AG04449 (cell line): Measurements from ENCODE around the gene HS3ST4.

Experiments used
- CTCF ChIA-PET: fragments of 350-600 bp; formaldehyde crosslinking; extraction: SDS; loops from one replicate; lab custom pipeline; 2021; ENCODE audit warnings: antibody characterized with exemption; lab: Yijun Ruan, JAX
- POLR2A ChIA-PET: fragments of 400-600, 350-600 bp; formaldehyde crosslinking; extraction: SDS; loops from one replicate; lab custom pipeline; 2020; ENCODE audit warnings: antibody characterized with exemption, inconsistent platforms; lab: Yijun Ruan, JAX
- DNase-seq: peaks from one replicate; pipeline ENCODE4 v3.0.0-alpha.2; 2010; ENCODE audit warnings: low read depth, low spot score
- H3K4me3 ChIP-seq: 2 replicates; pipeline ENCODE4 v1.5.1; 2011; ENCODE audit warnings: low read depth, mild to moderate bottlenecking, control low read depth, low read length
- TF ChIP-seq, protein P1 (sequence below): IDR thresholded peaks from one replicate; pipeline ENCODE4 v1.5.1; 2011; ENCODE audit warnings: mild to moderate bottlenecking, moderate library complexity, low read length, control low read depth, inconsistent platforms; ENCODE audit not compliant: insufficient read depth; ENCODE audit errors: missing control alignments

Gene HS3ST4

DNA sequence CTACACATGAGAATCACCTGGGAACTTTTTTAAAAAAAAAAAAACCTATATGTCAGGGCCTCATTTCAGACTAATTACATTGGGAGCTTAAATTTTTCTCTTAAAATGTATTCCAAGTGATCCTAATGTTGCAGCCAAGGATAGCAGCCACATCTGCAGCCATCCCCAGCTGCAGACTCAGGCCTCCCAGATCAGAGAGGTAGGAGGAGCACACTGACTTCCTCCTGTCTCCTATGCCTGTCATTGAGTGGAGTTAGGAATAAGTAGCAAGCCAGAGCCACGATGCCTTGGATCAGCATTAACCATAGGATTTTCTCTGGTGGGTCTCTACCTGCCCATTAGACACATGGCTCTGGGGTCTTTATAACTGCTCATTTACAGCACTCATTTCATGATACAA, 463.5 kb downstream of the HS3ST4 start:
- H3K4me3 ChIP-seq, result no peak overlapping the region
- POLR2A ChIA-PET, result no interaction called here
- no peak for DNase-seq
- CTCF ChIA-PET, result no interaction called here
- TF ChIP-seq, protein P1, sequence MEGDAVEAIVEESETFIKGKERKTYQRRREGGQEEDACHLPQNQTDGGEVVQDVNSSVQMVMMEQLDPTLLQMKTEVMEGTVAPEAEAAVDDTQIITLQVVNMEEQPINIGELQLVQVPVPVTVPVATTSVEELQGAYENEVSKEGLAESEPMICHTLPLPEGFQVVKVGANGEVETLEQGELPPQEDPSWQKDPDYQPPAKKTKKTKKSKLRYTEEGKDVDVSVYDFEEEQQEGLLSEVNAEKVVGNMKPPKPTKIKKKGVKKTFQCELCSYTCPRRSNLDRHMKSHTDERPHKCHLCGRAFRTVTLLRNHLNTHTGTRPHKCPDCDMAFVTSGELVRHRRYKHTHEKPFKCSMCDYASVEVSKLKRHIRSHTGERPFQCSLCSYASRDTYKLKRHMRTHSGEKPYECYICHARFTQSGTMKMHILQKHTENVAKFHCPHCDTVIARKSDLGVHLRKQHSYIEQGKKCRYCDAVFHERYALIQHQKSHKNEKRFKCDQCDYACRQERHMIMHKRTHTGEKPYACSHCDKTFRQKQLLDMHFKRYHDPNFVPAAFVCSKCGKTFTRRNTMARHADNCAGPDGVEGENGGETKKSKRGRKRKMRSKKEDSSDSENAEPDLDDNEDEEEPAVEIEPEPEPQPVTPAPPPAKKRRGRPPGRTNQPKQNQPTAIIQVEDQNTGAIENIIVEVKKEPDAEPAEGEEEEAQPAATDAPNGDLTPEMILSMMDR, result no peak

DNA sequence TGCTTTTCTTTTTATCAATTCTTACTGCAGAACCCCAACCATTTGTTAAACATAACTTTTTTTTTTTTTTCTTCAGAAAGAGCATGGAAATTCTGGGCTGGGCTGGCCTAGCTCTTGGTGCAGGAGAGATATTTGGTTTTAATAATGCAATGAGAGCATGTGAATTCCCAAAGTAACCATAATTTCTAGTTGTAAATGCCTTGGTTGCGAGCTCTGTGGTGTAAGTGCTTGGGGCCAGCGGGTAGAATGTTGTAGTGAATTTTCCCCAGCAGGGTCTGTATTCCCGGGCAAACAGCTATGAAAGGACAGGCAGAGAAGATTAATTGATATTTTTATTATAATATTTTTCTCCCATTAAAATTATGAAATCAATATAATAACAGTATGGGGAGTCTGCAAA, 465.6 kb downstream of the HS3ST4 start:
- no peak overlapping the region for H3K4me3 ChIP-seq
- no peak for DNase-seq
- TF ChIP-seq, protein P1, result no peak
- POLR2A ChIA-PET, result no interaction called here
- CTCF ChIA-PET, result no interaction called here

DNA sequence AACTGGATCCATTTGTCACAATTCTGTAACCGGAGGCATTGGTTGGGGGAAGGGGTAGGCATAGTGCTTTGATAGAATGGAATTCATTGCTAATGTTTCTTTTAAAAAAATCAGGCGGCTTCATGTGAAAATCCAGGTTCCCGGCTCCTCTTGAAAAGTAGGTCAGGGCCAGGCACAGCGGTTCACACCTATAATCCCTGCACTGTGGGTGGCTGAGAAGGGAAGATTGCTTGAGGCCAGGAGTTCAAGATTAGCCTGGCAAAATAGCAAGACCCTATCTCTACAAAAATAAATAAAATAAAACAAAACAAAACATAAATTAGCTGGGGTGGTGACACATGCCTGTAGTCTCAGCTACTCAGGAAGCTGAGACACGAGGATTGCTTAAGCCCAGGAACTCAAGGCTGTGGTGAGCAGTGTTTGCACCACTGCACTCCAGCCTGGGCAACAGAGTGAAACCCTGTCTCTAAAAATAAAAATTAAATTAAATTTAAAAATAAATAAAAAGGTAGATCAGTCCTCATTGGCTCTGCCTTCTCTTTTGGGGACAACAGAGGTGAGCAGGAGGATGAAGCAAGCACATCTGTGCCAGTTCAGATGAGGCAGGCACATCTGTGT, 466.5 kb downstream of the HS3ST4 start:
- ChIA-PET CTCF (no interaction called here), POLR2A (no interaction called here)
- DNase-seq, result no peak
- TF ChIP-seq, protein P1, result no peak
- H3K4me3 ChIP-seq, result no peak overlapping the region

DNA sequence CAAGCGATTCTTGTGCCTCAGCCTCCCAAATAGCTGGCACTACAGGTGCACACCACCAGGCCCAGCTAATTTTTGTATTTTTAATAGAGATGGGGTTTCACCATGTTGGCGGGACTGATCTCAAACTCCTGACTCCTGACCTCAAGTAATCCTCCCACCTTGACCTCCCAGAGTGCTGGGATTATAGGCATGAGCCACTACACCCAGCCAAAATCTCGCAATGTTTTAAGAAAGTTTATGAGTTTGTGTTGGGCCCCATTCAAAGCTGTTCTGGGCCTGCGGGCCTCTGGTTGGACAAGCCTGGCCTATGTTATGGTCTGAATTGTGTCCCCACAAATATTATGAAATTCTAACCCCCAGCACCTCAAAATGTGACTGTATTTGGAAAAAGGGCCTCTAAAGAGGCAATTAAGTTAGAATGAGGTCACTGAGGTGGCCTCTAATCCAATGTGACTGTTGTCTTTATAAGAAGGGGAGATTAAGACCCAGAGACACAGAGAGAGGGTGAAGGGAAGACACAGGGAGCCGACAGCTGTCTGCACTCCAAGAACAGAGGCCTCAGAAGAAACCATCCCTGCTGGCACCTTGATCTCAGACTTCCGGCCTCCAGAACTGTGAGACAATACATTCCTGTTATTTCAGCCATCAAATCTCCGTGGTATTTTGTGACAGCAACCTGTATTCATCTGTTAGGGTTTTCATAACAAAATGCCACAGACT, 469.9 kb downstream of the HS3ST4 start:
- ChIA-PET POLR2A (interaction anchor here (0.7 kb wide), 1 partner anchor 23 kb away, joined by 3 read pairs; no protein-coding TSS in a partner anchor), CTCF (no interaction called here)
- DNase-seq, result no peak

DNA sequence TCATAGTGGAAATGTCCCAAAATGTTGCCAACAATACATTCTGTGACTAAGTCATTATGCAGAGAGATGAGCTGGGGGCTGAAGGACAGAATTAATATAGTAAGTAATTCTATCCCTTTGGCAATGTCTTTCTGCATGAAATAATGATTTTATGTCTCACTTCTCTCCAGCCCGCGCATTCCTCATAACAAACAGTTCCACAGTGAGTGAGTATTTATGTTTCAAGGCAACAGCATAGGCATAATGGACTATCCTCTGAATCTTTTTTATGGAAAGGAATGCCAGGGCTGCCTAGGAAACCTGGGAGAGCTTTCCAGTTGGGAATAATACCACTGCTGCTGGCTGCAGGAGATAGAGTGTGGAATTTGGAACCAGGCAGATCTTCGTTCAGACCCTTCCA, 477.7 kb downstream of the HS3ST4 start:
- ChIA-PET CTCF (no interaction called here), POLR2A (no interaction called here)
- H3K4me3 ChIP-seq, result no peak overlapping the region
- TF ChIP-seq, protein P1, result no peak
- no peak for DNase-seq

More for the DNA sequence above, 469.9 kb downstream of the HS3ST4 start:
- TF ChIP-seq, protein P1, result no peak
- no peak overlapping the region for H3K4me3 ChIP-seq

DNA sequence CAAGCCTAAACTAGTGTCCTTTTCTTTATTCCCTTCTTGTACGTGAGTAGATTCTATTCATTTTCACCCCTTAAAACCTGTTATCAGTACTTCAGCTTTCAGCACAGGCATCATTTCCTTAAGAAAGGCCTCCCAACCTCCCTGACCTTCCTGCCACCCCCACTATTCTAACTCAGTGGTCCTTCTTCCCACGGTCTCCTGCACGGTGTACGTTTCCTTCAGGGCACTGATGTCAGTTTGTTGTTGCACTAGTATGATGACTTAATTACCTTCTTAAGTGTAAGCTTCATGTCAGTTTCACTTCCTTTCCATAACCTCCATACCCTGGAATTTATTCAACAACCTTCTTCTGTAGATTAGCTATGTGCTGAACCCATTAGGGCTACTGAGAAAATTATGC, 484.2 kb downstream of the HS3ST4 start:
- POLR2A ChIA-PET, result no interaction called here
- CTCF ChIA-PET, result no interaction called here
- TF ChIP-seq, protein P1, result no peak
- DNase-seq, result no peak
- no peak overlapping the region for H3K4me3 ChIP-seq
